OCI-LY7 (cell line): ENCODE results near the gene PLPP6. TPM values are rescaled to one million over a fixed set of nuclear protein-coding genes. Genes with fewer than 3 reads are reported as not detected.

ENCODE experiments used
- BruUV-seq: library from RNA; stranded (reverse); fragments of 400-500 nt; replicated peaks from 2 replicates; lab custom pipeline; 2021; lab: Mats Ljungman, UMichigan
- CTCF ChIA-PET: fragments of 300-600 bp; sonication (Branson Sonifier 250); formaldehyde crosslinking; loops from one replicate; lab custom pipeline; 2022; ENCODE audit warnings: antibody characterized with exemption; ENCODE audit not compliant: unreplicated experiment; lab: Charles Lee
- POLR2A ChIA-PET: fragments of 300-600 bp; sonication (Branson Sonifier 250); formaldehyde crosslinking; loops from one replicate; lab custom pipeline; 2022; ENCODE audit warnings: antibody characterized with exemption; lab: Charles Lee
- DNase-seq: peaks from one replicate; pipeline ENCODE4 v3.0.0-alpha.2; 2015; ENCODE audit warnings: low spot score
- H2AFZ ChIP-seq: fragments of 200-600 bp; sonication (generic), shearing (Covaris generic); 2 replicates; pipeline ENCODE4 v1.6.1; 2014; ENCODE audit warnings: mild to moderate bottlenecking, antibody characterized with exemption, low read length, moderate library complexity
- H3K27ac ChIP-seq: fragments of 200-600 bp; sonication (generic); 2 replicates; pipeline ENCODE4 v1.5.1; 2014; ENCODE audit warnings: mixed run types, low read depth, mild to moderate bottlenecking, moderate library complexity, low read length, inconsistent platforms; ENCODE audit not compliant: poor library complexity, severe bottlenecking
- H3K36me3 ChIP-seq: fragments of 200-600 bp; sonication (generic); 2 replicates; pipeline ENCODE4 v1.6.1; 2014; ENCODE audit warnings: mild to moderate bottlenecking, antibody characterized with exemption, low read length, moderate library complexity, mixed read lengths; ENCODE audit not compliant: insufficient read depth
- H3K4me1 ChIP-seq: fragments of 200-600 bp; sonication (generic); 2 replicates; pipeline ENCODE4 v1.5.1; 2014; ENCODE audit warnings: mild to moderate bottlenecking, low read length; ENCODE audit not compliant: insufficient read depth, poor library complexity, severe bottlenecking
- H3K4me2 ChIP-seq: fragments of 200-600 bp; sonication (generic); 2 replicates; pipeline ENCODE4 v1.6.1; 2014; ENCODE audit warnings: mild to moderate bottlenecking, low read length
- H3K4me3 ChIP-seq: fragments of 200-600 bp; sonication (generic); 2 replicates; pipeline ENCODE4 v1.5.1; 2014; ENCODE audit warnings: mild to moderate bottlenecking, low read depth, low read length; ENCODE audit not compliant: poor library complexity, severe bottlenecking
- H3K79me2 ChIP-seq: fragments of 200-600 bp; sonication (generic); 2 replicates; pipeline ENCODE4 v1.6.1; 2016; ENCODE audit warnings: low read depth, mild to moderate bottlenecking, low read length, moderate library complexity, mixed read lengths; ENCODE audit not compliant: insufficient read depth
- H3K9me2 ChIP-seq: fragments of 200-600 bp; sonication (generic); 2 replicates; pipeline ENCODE4 v1.6.1; 2016; ENCODE audit warnings: mild to moderate bottlenecking, low read length, mixed read lengths; ENCODE audit not compliant: insufficient read depth
- H3K9me3 ChIP-seq: fragments of 200-600 bp; sonication (generic); 2 replicates; pipeline ENCODE4 v1.6.1; 2014; ENCODE audit warnings: mild to moderate bottlenecking, mixed run types, low read length, mixed read lengths
- H4K20me1 ChIP-seq: fragments of 200-600 bp; sonication (generic); 2 replicates; pipeline ENCODE4 v1.6.1; 2014; ENCODE audit warnings: mild to moderate bottlenecking, antibody characterized with exemption, low read length, moderate library complexity, mixed read lengths; ENCODE audit not compliant: insufficient read depth
- EZH2phosphoT487 ChIP-seq: fragments of 200-600 bp; sonication (generic); IDR thresholded peaks from 2 replicates; pipeline ENCODE4 v1.6.1; 2018; ENCODE audit warnings: low read depth, borderline replicate concordance, mild to moderate bottlenecking, mixed run types, antibody characterized with exemption, low read length, moderate library complexity, mixed read lengths
- intact Hi-C: fragments of 100-400 bp; cut with micrococcal nuclease; formaldehyde crosslinking; loops from one replicate; pipeline ENCODE4 v1.10.0; 2022; ENCODE audit not compliant: unreplicated experiment
- total RNA-seq, 2 experiments: library from RNA; depleted of rRNA in 1 of 2; stranded (reverse); fragments of >200 nt in 1 of 2; shearing (Covaris generic) in 1 of 2; gene quantifications; 2 replicates each; pipeline ENCODE4 v1.2.3, GENCODE V29; 2014 to 2022
- TF ChIP-seq, protein P1 (sequence below): fragments of 200-600 bp; sonication (generic); conservative IDR thresholded peaks from 2 replicates; pipeline ENCODE4 v1.5.1; 2014; ENCODE audit warnings: mild to moderate bottlenecking, antibody characterized with exemption, low read length, moderate library complexity, mixed read lengths

PLPP6 gene
- total RNA-seq, 2 experiments from 2014 or later, result 4.6 to 8.1 TPM

DNA sequence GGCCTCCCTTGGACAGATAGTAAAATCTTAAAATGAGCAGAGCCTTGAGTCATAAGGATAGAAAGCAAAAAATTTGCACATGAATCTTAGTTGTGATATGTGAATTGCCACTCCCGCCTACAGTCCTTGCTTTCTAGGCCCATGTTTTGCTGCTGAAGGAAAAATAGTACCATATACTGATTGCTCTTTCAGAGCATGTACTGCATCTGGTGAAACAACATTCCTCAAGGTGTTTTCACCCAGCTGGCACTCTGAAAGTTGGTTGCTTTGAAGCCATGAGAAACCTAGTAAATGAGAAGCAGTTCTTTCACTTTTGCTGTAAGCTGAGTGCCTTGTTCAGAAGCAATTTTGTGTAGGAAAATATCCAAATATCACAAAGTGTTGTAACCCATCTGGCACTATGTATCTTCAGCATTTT lies 27.6 kb downstream of the PLPP6 start:
- no peak for TF ChIP-seq EZH2phosphoT487
- TF ChIP-seq, protein P1, sequence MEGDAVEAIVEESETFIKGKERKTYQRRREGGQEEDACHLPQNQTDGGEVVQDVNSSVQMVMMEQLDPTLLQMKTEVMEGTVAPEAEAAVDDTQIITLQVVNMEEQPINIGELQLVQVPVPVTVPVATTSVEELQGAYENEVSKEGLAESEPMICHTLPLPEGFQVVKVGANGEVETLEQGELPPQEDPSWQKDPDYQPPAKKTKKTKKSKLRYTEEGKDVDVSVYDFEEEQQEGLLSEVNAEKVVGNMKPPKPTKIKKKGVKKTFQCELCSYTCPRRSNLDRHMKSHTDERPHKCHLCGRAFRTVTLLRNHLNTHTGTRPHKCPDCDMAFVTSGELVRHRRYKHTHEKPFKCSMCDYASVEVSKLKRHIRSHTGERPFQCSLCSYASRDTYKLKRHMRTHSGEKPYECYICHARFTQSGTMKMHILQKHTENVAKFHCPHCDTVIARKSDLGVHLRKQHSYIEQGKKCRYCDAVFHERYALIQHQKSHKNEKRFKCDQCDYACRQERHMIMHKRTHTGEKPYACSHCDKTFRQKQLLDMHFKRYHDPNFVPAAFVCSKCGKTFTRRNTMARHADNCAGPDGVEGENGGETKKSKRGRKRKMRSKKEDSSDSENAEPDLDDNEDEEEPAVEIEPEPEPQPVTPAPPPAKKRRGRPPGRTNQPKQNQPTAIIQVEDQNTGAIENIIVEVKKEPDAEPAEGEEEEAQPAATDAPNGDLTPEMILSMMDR, result no peak
- 0 out of 2 replicates have a peak, but pooled peaks cover 3% of the 10 kb centered on the region for H4K20me1 ChIP-seq
- peaks cover 9% of the 10 kb centered on the region; the same call in 1 of the 2 replicates for H3K79me2 ChIP-seq
- H3K9me3 ChIP-seq, result no peaks in the 10 kb centered on the region
- peaks cover 71% of the 10 kb centered on the region for H3K36me3 ChIP-seq
- no peaks in the 10 kb centered on the region for H3K4me1 ChIP-seq
- H3K9me2 ChIP-seq, result no peaks in the 10 kb centered on the region
- no peak for DNase-seq
- no peak overlapping the region for H3K4me3 ChIP-seq
- no peak overlapping the region for H2AFZ ChIP-seq
- no peak overlapping the region for H3K4me2 ChIP-seq
- ChIA-PET CTCF (no interaction called here), POLR2A (no interaction called here)
- intact Hi-C loops, result no loop called here
- no peak overlapping the region for H3K27ac ChIP-seq
- BruUV-seq, result no TSS peak

DNA sequence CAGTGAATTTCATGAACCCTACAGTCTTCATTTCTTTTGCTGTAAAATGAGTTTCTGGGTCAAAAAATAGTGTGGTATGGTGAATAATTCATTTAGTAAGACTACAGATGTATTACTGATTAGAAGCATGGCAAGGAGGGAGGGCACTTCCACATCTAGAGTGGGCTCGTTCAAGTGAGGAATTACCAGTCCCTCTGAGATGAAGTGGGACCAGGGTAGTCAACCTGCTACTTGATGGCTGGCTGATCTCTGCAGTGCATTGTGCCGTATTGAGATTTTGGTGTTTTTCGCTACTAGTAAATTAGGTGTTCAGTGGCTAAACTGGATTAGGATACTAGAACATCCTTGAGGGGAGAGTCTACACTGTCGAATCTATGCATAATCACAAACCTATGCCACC lies 28.1 kb downstream of the PLPP6 start:
- no peak overlapping the region for H2AFZ ChIP-seq
- H3K9me3 ChIP-seq, result no peaks in the 10 kb centered on the region
- no peaks in the 10 kb centered on the region for H3K9me2 ChIP-seq
- no peaks in the 10 kb centered on the region for H3K4me1 ChIP-seq
- ChIA-PET CTCF (no interaction called here), POLR2A (no interaction called here)
- intact Hi-C loops, result no loop called here
- no peak overlapping the region for H3K4me3 ChIP-seq
- TF ChIP-seq, protein P1, result no peak
- TF ChIP-seq EZH2phosphoT487, result no peak
- H3K27ac ChIP-seq, result no peak overlapping the region
- BruUV-seq, result no TSS peak
- peaks cover 9% of the 10 kb centered on the region; the same call in 1 of the 2 replicates for H3K79me2 ChIP-seq
- H4K20me1 ChIP-seq, result 0 out of 2 replicates have a peak, but pooled peaks cover 3% of the 10 kb centered on the region
- H3K4me2 ChIP-seq, result no peak overlapping the region
- no peak for DNase-seq
- peaks cover 71% of the 10 kb centered on the region for H3K36me3 ChIP-seq

DNA sequence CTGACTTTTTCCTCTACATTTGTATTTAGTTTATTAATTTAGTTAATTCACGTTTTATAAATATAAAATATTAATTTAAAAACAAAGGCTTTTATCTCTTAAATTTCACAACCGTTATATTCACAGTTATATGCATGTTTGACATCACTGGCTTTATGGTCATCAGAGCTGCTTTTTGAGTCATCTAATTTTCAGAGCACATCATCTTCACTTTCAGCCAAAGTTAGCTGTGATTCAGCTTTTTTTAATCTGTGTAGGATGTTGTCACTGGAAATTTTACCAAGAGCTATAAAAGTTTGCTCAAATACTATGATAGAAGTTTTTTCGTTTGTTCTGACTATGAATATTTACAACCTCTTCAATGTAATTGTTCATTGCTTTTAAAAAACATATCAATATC lies 29.7 kb downstream of the PLPP6 start:
- Histone ChIP-seq H3K4me1 (no peaks in the 10 kb centered on the region), H3K36me3 (peaks cover 61% of the 10 kb centered on the region), H3K79me2 (peaks cover 3% of the 10 kb centered on the region; the same call in 1 of the 2 replicates), H3K9me3 (no peaks in the 10 kb centered on the region), H3K4me2 (no peak overlapping the region), H2AFZ (no peak overlapping the region), H3K27ac (no peak overlapping the region), H3K4me3 (no peak overlapping the region), H4K20me1 (no peaks in the 10 kb centered on the region), H3K9me2 (no peaks in the 10 kb centered on the region)
- DNase-seq, result no peak
- ChIA-PET POLR2A (interaction anchor here (0.5 to 1.3 kb wide), 5 partner anchors 9 to 487 kb away, joined by 3 to 5 read pairs (median 4); no protein-coding TSS in a partner anchor), CTCF (no interaction called here)
- BruUV-seq, result no TSS peak
- intact Hi-C loops, result no loop called here
- TF ChIP-seq, protein P1, result no peak
- no peak for TF ChIP-seq EZH2phosphoT487
